Gastroesophageal sphincter (tissue), 3 donors: ENCODE measurements around the gene CSTB.
"Not testable (repeated sequence)": the region's sequence is repeated elsewhere in the genome, so short reads cannot be mapped to it uniquely, and the experiment has no call there.

Experiments
- CTCF ChIP-seq, 4 experiments: fragments of 200-600 bp in 2 of 4; fragments of 450-650 bp in 2 of 4; sonication (generic) in 1 of 4; IDR thresholded peaks; one replicate each; pipeline ENCODE4 v1.5.1; 2017 to 2019; ENCODE audit warnings: antibody characterized with exemption in 4 of 4, mild to moderate bottlenecking in 2 of 4, moderate library complexity in 2 of 4
- EP300 ChIP-seq: sonication (generic); formaldehyde crosslinking; IDR thresholded peaks from one replicate; pipeline ENCODE4 v1.6.1; 2017; ENCODE audit warnings: antibody characterized with exemption, mild to moderate bottlenecking
- POLR2A ChIP-seq, 2 donors: fragments of 450-650 bp; IDR thresholded peaks; one replicate each; pipeline ENCODE4 v1.6.1; 2017; ENCODE audit warnings: antibody characterized with exemption in 2 of 2, mild to moderate bottlenecking in 2 of 2, moderate library complexity in 1 of 2

DNA sequence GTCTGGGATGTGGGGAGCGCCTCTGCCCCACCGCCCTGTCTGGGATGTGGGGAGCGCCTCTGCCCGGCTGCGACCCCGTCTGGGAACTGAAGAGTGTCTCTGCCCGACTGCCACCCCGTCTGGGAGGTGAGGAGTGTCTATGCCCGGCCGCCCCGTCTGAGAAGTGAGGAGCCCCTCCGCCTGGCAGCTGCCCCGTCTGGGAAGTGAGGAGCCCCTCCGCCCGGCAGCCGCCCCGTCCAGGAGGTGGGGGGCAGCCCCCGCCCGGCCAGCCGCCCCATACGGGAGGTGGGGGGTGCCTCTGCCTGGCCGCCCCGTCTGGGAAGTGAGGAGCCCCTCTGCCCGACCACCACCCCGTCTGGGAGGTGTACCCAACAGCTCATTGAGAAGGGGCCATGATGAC, 46.1 kb upstream of the CSTB start:
- TF ChIP-seq CTCF (IDR thresholded peaks at IDR 0.05); POLR2A (IDR thresholded peaks at IDR 0.05); EP300: not testable (repeated sequence)
